GM21529 (cell line): ENCODE results near the gene NR2F1-AS1.
"Not testable (repeated sequence)": the region's sequence is repeated elsewhere in the genome, so short reads cannot be mapped to it uniquely, and the experiment has no call there.

Experiments used
- ATAC-seq: cut with Tn5 transposase; IDR thresholded peaks from one replicate; pipeline ENCODE4 v1.9.1; 2021; ENCODE audit not compliant: unreplicated experiment

NR2F1-AS1 gene

DNA sequence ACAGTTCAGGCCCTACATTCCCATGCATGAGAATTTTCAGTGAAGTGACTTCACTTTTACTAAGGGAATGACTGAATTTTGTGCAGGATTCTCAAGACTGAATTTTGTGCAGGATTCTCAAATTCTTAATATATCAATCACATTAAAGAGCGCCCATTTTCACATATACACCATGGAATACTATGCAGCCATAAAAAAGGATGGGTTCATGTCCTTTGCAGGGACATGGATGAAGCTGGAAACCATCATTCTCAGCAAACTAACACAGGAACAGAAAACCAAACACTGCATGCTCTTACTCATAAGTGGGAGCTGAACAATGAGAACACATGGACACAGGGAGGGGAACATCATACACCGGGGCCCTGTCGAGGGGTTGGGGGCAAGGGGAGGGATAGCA is 31.4 kb downstream of the NR2F1-AS1 start:
- ATAC-seq, result not testable (repeated sequence)

DNA sequence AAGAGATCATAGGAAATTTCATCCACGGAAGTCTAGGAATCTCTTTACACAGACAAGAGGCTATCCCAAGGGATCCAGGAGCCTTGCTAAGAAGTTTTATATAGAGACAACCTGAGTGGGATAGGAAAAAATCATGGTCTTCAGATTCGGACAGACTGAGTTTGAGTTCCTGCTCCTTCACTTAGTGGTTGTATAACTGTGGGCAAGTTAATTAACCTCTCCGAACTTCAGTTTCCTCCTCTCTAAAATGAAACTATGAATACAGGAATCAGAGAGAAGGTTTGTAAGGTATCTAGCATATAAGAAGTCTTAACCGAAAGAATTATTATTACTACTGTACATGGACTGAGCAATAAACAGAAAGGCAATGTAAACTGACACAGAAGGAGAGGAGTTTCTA is 35.1 kb downstream of the NR2F1-AS1 start:
- ATAC-seq, result no peak

DNA sequence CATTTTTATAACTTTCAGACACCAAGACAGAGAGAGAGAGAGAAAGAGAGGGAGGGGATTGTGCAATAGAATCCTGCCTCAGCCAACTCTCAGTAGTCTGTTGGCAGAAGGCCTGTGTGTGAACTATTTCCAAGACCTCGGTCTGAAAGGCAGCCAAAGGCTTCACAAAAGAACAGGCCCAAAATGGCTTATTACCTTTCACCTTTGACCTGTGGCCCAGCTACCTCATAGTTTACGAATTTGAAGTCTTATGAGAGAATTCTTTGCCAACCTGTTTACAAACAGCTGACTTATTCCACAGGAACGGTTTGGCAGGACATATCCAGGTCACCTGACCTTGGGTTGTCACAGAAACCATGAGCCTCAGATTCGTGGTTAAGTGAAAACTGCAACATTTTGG is 48.6 kb downstream of the NR2F1-AS1 start:
- no peak for ATAC-seq

DNA sequence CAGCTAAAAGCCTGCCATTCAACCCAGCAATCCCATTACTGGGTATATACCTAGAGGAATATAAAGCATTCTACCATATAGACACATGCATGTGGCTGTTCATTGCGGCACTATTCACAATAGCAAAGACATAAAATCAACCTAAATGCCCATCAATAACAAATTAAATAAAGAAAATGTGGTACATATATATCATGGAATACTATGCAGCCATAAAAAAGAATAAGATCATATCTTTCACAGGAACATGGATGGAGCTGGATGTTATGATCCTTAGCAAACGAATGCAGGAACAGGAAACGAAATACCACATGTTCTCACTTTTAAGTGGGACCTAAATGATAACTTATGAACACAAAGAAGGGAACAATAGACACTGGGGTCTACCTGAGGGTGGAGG is 59.2 kb downstream of the NR2F1-AS1 start:
- ATAC-seq, result not testable (repeated sequence)

DNA sequence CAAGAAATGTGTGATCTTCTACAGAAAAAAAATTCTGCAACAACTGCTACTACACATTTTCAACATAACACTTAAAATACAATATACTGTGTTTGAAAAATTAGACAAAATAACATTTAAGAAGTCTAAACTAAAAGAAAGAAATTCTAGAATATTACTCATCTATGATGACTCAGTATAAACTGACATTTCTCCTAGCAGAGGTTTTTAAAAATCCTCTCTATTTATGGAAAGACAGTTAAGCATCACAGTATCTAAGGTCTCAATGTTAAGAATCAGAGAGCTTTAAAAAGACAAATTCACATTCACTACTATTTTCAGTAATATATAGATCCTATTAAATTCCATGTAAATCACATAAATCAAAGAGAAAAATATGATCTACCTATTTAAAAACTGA is 61.3 kb downstream of the NR2F1-AS1 start:
- no peak for ATAC-seq

DNA sequence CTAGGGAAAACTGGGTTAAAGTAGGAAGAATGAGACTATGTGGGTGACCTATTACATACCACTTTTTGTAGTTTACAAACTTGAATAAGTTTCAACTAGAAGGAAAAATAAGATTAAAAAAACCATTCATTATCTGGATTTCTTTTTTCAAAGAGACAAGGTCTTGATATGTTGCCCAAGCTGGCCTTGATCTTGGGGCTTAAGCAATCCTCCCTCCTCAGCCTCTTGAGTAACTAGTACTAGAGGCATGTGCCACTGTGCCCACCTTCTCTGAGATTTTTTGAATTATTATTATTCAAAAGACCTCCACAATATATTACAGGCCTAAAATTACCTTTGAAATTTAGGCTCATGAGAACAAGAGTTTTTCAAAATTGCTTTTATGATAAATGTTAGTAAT is 63.2 kb downstream of the NR2F1-AS1 start:
- no peak for ATAC-seq

DNA sequence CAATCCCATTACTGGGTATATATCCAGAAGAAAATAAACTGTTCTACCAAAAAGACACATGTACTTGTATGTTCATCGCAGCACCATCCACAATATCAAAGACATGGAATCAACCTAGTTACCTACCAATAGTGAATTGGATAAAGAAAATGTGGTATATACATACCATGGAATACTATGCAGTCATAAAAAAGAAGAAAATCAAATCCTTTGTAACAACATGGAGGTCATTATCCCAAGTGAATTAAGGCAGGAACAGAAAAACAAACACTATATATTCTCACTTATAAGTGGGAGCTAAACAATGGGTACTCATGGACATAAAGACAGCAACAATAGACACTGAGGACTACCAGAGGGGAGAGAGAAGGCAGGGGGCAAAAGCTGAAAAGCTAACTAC is 67.7 kb downstream of the NR2F1-AS1 start:
- ATAC-seq, result no peak

DNA sequence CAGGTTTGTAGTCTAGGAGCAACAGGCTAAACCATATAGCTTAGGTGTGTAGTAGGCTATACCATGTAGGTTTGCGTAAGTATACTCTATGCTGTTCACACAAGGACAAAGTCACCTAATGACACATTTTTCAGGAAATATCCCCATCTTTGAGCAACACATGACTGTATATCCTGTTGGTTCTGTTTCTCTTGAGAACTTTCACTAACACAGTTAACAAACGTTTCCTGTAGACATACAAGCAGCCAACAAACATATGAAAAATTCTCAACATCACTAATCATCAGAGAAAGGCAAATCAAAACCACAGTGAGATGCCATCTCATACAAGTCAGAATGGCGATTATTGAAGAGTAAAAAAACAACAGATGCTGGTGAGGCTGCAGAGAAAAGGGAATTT is 68.2 kb downstream of the NR2F1-AS1 start:
- no peak for ATAC-seq

DNA sequence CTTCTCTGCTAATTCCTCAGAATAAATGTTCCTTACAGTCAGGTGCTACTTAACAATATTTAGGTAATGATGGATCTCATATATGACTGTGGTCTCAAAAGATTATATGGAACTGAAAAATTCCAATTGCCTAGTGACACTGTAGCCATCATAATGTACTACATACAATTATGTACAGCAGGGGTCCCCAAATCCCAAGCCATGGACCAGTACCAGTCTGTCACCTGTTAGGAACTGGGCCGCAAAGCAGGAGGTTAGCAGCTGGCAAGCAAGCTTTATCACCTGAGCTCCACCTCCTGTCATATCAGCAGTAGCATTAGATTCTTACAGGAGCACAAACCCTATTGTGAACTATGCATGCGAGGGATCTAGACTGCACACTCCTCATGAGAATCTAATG is 69.6 kb downstream of the NR2F1-AS1 start:
- no peak for ATAC-seq

DNA sequence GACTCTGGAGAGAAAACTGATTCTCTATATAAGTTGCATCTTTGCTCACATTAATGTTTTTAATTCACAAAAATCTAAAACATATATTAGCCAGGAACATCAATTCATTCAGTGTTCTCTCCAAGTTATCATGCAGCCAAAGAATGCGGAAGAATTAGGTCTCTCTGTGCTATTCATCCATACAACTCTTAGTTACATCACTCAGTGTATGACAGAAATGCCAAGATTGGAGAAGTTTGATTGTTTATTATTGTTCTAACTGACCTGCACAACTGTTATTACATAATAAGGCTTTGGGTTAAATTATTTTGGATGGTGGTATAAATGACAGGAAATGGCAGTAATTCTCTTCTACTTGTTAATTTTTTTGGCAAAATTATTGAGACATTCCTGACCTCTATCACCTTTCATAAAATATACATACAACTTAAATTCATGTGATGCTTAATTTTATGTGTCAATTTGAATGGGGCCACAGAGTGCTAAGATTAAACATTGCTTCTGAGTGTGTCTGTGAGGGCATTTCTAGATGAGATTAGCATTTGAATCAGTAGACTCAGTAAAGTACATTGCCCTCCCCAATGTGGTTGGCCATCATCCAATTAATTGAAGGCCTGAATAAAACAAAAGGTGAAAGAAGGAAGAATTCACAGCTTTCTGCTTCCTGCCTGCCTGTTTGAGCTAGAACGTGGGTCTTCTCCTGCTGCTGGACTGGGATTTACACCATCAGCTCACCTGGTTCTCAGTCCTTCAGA is 70.2 kb downstream of the NR2F1-AS1 start:
- no peak for ATAC-seq

DNA sequence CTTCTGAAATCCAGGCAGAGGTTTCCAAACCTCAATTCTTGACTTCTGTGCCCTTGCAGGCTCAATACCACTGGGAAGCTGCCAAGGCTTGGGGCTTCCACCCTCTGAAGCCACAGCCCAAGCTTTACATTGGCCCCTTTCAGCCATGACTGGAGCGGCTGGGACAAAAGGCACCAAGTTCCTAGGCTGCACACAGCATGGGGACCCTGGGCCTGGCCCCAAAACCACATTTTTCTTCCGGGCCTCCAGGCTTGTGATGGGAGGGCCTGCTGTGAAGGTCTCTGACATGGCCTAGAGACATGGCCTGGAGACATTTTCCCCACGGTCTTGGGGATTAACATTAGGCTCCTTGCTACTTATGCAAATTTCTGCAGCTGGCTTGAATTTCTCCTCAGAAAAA is 75.5 kb downstream of the NR2F1-AS1 start:
- not testable (repeated sequence) for ATAC-seq

DNA sequence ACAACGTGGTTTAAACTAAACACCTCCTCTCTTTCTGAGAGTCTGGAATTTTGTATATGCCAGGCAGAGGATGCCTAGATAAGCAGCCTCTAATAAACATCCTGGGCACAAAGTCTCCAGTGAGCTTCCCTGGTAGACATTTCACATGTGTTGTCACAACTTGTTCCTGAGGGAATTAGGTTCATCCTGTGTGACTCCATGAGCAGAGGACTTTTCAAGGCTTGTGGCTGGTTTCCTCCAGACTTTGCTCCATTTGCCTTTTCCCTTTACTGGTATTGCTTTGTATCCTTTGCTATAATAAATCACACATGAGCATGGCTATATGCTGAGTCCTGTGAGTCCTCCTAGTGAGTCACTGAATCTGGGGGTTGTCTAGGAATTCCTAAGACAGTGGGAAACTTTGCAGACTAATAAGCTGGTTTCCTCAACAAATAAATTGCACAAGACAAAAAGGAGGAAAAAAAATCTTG is 77.4 kb downstream of the NR2F1-AS1 start:
- ATAC-seq, result no peak

DNA sequence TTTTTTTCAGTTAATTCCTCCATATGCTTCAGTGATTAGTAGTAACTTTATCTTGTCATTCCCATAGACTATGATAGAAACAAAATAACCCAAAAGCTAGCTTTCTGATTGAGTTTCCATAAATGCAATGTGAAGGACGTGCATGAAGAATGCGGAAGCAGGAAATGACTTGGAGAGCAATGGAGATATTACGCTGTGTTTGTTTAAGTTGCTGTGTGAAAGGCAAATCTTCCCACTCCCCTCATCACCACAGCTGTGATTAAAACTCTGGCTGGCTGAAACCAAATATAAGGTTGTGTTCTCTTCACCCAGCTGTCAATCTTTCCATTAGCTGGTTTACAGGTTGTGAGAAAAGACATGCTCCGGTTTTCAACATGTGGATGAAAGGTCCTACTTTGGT is 83.9 kb downstream of the NR2F1-AS1 start:
- ATAC-seq, result no peak

DNA sequence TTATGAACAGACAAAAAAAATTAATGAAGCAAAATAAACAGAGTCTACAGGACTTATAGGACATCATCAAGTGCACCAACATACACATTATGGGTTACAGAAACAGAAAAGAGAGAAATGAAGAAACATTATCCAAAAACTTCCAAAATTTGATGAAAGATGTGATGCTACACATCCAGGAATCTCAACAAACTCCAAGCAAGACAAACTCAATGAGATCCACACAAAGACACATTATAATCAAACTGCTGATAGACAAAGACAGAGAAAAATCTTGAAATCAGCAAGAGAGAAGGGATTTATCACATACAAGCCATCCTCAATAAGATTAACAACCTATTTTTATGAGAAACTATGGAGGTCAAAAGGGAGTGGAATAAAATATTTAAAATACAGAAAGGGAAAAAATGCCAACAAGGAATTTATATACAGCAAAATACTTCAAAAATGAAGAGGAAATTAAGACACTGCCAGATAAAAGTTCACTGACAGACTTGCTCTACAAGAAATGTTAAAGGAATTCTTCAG is 101.0 kb downstream of the NR2F1-AS1 start:
- ATAC-seq, result no peak

DNA sequence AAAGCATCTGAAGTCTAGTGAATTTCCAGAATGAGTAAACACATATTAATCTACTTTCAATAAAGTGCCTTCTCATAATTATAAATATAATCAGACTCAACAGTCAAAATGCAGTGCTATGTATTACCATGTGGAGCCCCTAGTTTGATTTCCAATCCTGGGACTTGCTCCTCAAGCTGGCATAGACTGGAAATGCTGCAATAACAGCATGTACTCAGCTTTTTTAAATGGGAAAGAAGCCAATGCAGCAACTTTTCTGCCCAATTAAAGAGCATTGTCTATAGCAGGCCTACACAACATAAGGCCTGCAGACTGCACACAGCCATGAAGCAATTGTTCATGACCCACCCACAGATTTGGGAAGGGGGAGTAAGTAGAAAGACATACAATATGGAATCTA is 103.2 kb downstream of the NR2F1-AS1 start:
- no peak for ATAC-seq

DNA sequence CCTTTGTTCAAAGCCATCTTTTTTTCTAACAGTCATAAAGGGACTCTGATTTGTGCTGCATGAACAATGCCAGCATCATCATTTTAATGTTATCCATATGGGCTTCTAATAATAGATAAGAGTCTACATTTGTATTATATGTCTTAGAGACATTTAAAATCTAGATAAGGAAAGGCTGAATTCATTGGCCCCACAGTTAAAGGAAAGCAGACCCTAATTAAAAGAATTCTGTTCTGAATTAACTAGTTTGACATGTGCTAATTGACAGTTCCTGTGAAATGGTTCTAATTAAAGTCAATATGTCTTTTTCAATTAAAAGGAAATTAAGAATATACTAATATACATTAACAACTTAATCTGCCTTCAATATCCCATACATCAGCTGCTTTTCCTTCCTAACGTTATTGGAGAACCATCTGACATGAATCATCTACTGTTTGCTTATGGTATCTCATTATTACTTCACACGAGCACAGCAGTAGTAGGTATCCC is 104.7 kb downstream of the NR2F1-AS1 start:
- no peak for ATAC-seq

DNA sequence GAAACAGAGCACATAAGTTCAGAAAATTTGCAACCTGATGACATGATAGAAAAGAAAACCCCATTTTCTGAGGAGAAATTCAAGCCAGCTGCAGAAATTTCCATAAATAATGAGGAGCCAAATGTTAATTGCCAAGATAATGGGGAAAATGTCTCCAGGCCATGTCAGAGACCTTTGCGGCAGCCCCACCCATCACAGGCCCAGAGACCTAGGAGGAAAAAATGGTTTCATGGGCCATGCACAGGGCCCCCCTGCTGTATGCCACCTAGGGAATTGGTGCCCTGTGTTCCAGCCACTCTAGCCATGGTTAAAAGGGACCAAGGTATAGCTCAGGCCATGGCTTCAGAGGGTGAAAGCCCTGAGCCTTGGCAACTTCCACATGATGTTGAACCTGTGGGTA is 118.1 kb downstream of the NR2F1-AS1 start:
- ATAC-seq, result no peak

DNA sequence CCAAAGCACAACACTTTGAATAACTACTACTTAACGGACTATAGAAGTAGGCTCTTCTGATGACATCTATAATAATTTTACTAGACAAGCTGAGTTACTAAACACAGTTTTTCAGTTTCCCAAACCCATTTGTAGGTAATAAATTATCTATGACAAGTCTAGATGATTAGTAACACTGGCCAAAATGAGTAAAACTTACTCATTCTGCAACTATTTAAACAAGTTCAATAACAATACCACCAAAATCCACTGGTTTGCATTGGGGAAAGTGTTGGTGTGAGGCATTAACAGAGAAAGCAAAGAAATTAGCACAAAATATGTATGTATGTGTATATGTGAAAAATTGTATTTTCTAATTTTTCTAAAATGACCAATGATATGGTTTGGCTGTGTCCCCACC is 119.3 kb downstream of the NR2F1-AS1 start:
- no peak for ATAC-seq

DNA sequence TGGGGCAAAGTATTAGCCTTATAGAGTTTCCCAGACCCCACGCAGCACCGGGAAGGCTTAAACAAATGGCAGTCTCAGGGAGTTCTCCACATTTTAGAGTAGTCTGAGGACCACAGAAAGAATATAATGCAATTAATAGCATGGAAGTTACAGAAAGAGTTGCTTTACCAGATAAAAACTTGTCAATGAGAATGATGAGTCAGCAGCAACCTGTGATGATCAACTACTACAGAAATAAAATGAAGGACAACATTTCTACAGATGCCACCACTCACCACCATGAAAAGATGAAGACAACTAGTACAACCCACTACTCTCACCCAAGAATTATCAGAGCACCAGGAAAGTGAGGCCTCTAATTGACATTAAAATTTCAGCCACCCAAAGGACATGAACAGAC is 120.7 kb downstream of the NR2F1-AS1 start:
- ATAC-seq, result no peak

DNA sequence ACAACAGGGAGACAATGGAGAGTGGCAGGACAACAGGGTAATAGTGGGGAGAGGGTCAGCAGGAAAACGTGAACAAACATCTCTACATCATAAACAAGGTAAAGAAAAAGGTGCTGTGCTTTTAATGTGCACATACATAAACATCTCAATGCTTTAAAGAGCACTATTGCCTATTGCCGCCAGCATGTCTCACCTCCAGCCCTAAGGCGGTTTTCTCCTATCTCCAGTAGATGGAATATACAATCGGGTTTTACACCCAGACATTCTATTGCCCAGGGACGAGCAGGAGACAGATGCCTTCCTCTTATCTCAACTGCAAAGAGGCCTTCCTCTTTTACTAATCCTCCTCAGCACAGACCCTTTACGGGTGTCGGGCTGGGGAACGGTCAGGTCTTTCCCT is 124.2 kb downstream of the NR2F1-AS1 start:
- ATAC-seq, result not testable (repeated sequence)

DNA sequence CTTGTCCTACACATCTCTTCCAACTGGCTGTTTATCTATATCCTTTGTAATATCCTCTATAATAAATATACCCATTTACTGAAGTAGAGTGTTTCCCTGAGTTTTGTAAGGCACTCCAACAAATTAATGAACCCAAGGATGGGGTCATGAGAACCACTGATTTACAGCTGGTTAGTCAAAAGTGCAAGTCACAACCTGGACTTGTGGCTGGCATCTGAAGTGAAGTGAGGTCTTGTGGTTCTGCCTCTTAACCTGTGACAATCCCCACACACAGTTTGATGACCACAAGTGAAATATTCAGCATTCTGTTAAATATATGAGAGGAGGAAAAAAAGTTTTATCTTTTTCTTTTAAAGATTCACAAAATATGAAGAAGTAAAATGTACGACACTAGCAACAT is 126.1 kb downstream of the NR2F1-AS1 start:
- no peak for ATAC-seq

DNA sequence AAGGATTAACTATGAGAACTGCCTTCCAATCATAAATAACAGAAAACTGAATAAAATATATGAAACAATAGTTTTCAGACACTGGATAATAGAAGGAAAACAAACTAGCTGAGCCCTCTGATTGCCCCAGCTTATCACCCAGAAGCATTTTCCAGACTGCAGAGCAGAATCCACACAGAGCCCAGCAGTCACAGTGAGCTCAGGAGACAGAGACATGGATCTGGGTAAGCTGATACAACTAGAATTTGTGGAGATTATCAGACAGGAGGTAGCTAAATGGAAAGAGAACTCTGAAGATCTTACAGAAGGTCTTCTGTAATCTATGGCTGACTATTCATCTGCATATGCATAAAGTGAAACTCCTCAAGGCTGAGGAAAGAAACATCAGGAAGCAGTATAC is 128.8 kb downstream of the NR2F1-AS1 start:
- no peak for ATAC-seq

DNA sequence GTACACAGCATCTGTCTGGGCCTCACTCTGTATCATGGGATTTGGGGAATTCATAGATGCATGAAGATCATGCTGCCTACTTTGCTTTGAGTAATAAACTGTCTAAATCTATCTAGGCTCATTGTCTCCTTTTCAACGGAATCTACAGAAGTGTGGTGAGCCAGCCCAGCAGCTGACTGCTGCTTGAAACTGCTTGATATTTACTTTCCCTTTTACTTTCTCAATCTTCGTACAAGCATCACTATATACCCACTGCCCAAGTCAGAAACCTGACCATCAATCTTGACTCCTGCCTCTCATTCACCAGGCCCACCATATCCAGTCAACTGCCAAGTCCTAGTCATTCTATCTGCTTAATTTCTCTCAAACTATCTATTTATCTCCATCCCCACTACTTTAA is 142.9 kb downstream of the NR2F1-AS1 start:
- no peak for ATAC-seq
